K562 (cell line): ENCODE measurements around the gene CABS1. TPM values are rescaled to one million over a fixed set of nuclear protein-coding genes. Genes with fewer than 3 reads are reported as not detected.

Source experiments
- ATAC-seq: fragments of 200-7000 bp; cut with Tn5 transposase; 3 replicates; pipeline ENCODE4 v1.9.1; 2020; ENCODE audit warnings: moderate library complexity
- BruUV-seq: library from RNA; stranded (reverse); fragments of 400-500 nt; replicated peaks from 2 replicates; lab custom pipeline; 2021; lab: Mats Ljungman, UMichigan
- CTCF ChIA-PET: fragments of 300-600 bp; formaldehyde crosslinking; extraction: SDS; loops from one replicate; lab custom pipeline; 2021; ENCODE audit warnings: low intra/inter-chr PET ratio; lab: Yijun Ruan, JAX
- POLR2A ChIA-PET: fragments of 300-600, 350-650 bp; sonication (Branson Sonifier 250); formaldehyde crosslinking; extraction: SDS; loops from one replicate; lab custom pipeline; 2021; ENCODE audit warnings: antibody characterized with exemption, inconsistent platforms; lab: Yijun Ruan, JAX
- DNase-seq, 4 experiments: peaks; one replicate each; pipeline versions ENCODE4 v3.0.0 to v3.0.0-alpha.2; 2011 to 2018; ENCODE audit warnings: low spot score in 3 of 4, mixed read lengths in 3 of 4; ENCODE audit errors: extremely low read depth in 1 of 4
- FAIRE-seq: peaks from 2 replicates; lab custom pipeline; 2011; peaks lifted over from hg19 to GRCh38; lab: Jason Lieb, UNC
- H2AFZ ChIP-seq: 2 replicates; pipeline ENCODE4 v1.6.0; 2011; ENCODE audit warnings: low read depth, low read length, control low read depth, inconsistent platforms
- H3K27ac ChIP-seq: fragments of 200-600 bp; 3 replicates; pipeline ENCODE4 v1.8.0; 2011; ENCODE audit warnings: low read depth, mild to moderate bottlenecking, control low read depth, inconsistent platforms, low read length, moderate library complexity, mixed read lengths; ENCODE audit errors: extremely low read depth
- H3K27me3 ChIP-seq, 2 experiments: fragments of 300-600 bp in 1 of 2; 2 replicates in 1 of 2; 3 replicates in 1 of 2; pipeline versions ENCODE4 v1.6.0 to v1.8.0; 2011; ENCODE audit warnings: inconsistent platforms in 2 of 2, low read length in 2 of 2, mild to moderate bottlenecking in 1 of 2, mixed read lengths in 1 of 2, moderate library complexity in 1 of 2; ENCODE audit not compliant: control insufficient read depth in 2 of 2, insufficient read depth in 2 of 2
- H3K36me3 ChIP-seq: fragments of 300-600 bp; 3 replicates; pipeline ENCODE4 v1.8.0; 2011; ENCODE audit warnings: mild to moderate bottlenecking, low read length, inconsistent platforms; ENCODE audit not compliant: control insufficient read depth, insufficient read depth
- H3K4me1 ChIP-seq, 2 experiments: fragments of 200-600 bp in 1 of 2; replicated peaks in 1 of 2; 2 replicates in 1 of 2; 3 replicates in 1 of 2; pipeline versions ENCODE4 v1.5.1 to v1.8.0; 2011; ENCODE audit warnings: inconsistent platforms in 2 of 2, low read length in 2 of 2, mild to moderate bottlenecking in 1 of 2, mixed read lengths in 1 of 2, moderate library complexity in 1 of 2; ENCODE audit not compliant: control insufficient read depth in 2 of 2, insufficient read depth in 2 of 2
- H3K4me2 ChIP-seq: 2 replicates; pipeline ENCODE4 v1.6.1; 2011; ENCODE audit warnings: low read length, control low read depth, inconsistent platforms, mixed read lengths; ENCODE audit not compliant: insufficient read depth
- H3K4me3 ChIP-seq: fragments of 200-600 bp; sonication (generic), shearing (Covaris generic); 2 replicates; pipeline ENCODE4 v1.5.1; 2016; ENCODE audit warnings: control low read depth, inconsistent platforms
- H3K79me2 ChIP-seq: fragments of 200-600 bp; 3 replicates; pipeline ENCODE4 v1.8.0; 2011; ENCODE audit warnings: low read length, inconsistent platforms; ENCODE audit not compliant: control insufficient read depth, insufficient read depth
- H3K9ac ChIP-seq, 2 experiments: 2 replicates each; pipeline versions ENCODE4 v1.6.0 to v1.6.1; 2011; ENCODE audit warnings: low read depth in 2 of 2, low read length in 2 of 2, control low read depth in 1 of 2, inconsistent platforms in 1 of 2, mild to moderate bottlenecking in 1 of 2, mixed read lengths in 1 of 2; ENCODE audit not compliant: insufficient read depth in 1 of 2
- H3K9me1 ChIP-seq: one replicate; pipeline ENCODE4 v1.6.0; 2011; ENCODE audit warnings: inconsistent platforms, mild to moderate bottlenecking, low read length, moderate library complexity; ENCODE audit not compliant: control insufficient read depth, insufficient read depth
- H3K9me3 ChIP-seq: replicated peaks from 2 replicates; pipeline ENCODE4 v1.5.1; 2011; ENCODE audit warnings: low read depth, low read length, inconsistent platforms; ENCODE audit not compliant: control insufficient read depth, insufficient read depth
- H4K20me1 ChIP-seq: replicated peaks from 2 replicates; pipeline ENCODE4 v1.6.1; 2011; ENCODE audit warnings: low read length, inconsistent platforms, mixed read lengths; ENCODE audit not compliant: control insufficient read depth, insufficient read depth
- FOXO4 ChIP-seq: fragments of 450-650 bp; formaldehyde crosslinking; IDR thresholded peaks from 2 replicates; pipeline ENCODE4 v1.4.0; 2020; ENCODE audit warnings: mild to moderate bottlenecking, moderate library complexity
- NFXL1 ChIP-seq: fragments of 450-650 bp; formaldehyde crosslinking; IDR thresholded peaks from 2 replicates; pipeline ENCODE4 v1.4.0; 2021; ENCODE audit warnings: mild to moderate bottlenecking
- in situ Hi-C: fragments of 300-500 bp; cut with MboI; formaldehyde crosslinking; loops from 4 replicates; pipeline ENCODE4 v1.15.0; 2018; ENCODE audit warnings: inconsistent platforms, mixed read lengths
- intact Hi-C: fragments of 100-400 bp; cut with micrococcal nuclease; formaldehyde crosslinking; loops from 2 replicates; pipeline ENCODE4 v1.14.2; 2022
- polyA plus RNA-seq, 8 experiments: library from polyadenylated mRNA; depleted of rRNA in 4 of 8; stranded (reverse) in 5 of 8; unstranded in 3 of 8; fragments of >200 nt; fragmentation: Nextera tagmentation in 2 of 8; fragmentation: Illumina TruSeq in 1 of 8; extraction: Ambion mirVana in 2 of 8; extraction: Trizol in 1 of 8; gene quantifications; 2 replicates each; pipeline versions ENCODE4 v1.2.1 to v1.2.3, GENCODE V29; 2011 to 2014; ENCODE audit warnings: inconsistent platforms in 1 of 8, missing spikeins in 1 of 8
- total RNA-seq, 7 experiments: library from RNA; depleted of rRNA in 6 of 7; stranded (reverse); fragments of >200 nt in 6 of 7; fragmentation: Illumina TruSeq in 2 of 7; extraction: Trizol in 2 of 7; gene quantifications; 2 replicates each; pipeline versions ENCODE4 v1.2.1 to v1.2.3, GENCODE V29; 2011 to 2021; ENCODE audit warnings: low replicate concordance in 1 of 7
- TF ChIP-seq, protein P1 (sequence below): sonication (generic); formaldehyde crosslinking; IDR thresholded peaks from 2 replicates; pipeline ENCODE4 v1.8.1; 2023; ENCODE audit warnings: mild to moderate bottlenecking, missing genetic modification reagents
- TF ChIP-seq, protein P2 (sequence below): fragments of 450-650 bp; IDR thresholded peaks from 2 replicates; pipeline ENCODE4 v1.6.1; 2016; ENCODE audit warnings: mild to moderate bottlenecking

The CABS1 gene
- total and polyA plus RNA-seq, 9 of the 15 experiments (the other 6 are each of a cell fraction or from before 2014, with no cell fraction given) = not detected

DNA sequence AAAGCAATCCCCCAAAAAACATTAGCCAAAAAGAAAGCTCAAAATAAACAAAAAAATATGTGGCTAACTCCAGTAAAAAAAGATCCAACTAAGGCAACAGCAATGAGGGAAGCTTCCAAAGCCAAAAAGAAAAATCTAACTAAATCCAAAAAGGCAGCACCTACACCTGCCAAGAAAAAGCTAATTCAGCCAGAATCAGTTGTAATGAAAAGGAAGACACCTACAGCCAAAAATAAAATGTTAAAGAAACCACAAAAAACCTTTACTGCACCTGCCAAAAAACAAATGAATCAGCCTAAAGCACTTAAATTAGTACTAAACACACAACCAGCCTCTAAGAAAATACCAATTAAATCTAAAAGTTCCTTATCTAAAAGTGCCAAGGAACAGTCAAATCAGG, 37.2 kb upstream of the CABS1 start:
- ChIA-PET CTCF (no interaction called here), POLR2A (no interaction called here)
- FAIRE-seq = no peak
- no peak overlapping the region for H3K9ac ChIP-seq
- no peak for ATAC-seq
- no peak overlapping the region for H2AFZ ChIP-seq
- no peak for DNase-seq
- no peaks in the 10 kb centered on the region; the same call in 1 of the 2 replicates for H3K9me3 ChIP-seq
- intact Hi-C loops = no loop called here
- no peaks in the 10 kb centered on the region for H4K20me1 ChIP-seq
- in situ Hi-C loops = no loop called here
- H3K9me1 ChIP-seq = no peaks in the 10 kb centered on the region
- no peaks in the 10 kb centered on the region for H3K4me1 ChIP-seq
- H3K27ac ChIP-seq = no peak overlapping the region
- no peaks in the 10 kb centered on the region for H3K79me2 ChIP-seq
- no TSS peak for BruUV-seq
- TF ChIP-seq FOXO4 (CRISPR knock-in tag) = no peak
- TF ChIP-seq, protein P1, sequence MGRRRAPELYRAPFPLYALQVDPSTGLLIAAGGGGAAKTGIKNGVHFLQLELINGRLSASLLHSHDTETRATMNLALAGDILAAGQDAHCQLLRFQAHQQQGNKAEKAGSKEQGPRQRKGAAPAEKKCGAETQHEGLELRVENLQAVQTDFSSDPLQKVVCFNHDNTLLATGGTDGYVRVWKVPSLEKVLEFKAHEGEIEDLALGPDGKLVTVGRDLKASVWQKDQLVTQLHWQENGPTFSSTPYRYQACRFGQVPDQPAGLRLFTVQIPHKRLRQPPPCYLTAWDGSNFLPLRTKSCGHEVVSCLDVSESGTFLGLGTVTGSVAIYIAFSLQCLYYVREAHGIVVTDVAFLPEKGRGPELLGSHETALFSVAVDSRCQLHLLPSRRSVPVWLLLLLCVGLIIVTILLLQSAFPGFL = no peak
- TF ChIP-seq, protein P2, sequence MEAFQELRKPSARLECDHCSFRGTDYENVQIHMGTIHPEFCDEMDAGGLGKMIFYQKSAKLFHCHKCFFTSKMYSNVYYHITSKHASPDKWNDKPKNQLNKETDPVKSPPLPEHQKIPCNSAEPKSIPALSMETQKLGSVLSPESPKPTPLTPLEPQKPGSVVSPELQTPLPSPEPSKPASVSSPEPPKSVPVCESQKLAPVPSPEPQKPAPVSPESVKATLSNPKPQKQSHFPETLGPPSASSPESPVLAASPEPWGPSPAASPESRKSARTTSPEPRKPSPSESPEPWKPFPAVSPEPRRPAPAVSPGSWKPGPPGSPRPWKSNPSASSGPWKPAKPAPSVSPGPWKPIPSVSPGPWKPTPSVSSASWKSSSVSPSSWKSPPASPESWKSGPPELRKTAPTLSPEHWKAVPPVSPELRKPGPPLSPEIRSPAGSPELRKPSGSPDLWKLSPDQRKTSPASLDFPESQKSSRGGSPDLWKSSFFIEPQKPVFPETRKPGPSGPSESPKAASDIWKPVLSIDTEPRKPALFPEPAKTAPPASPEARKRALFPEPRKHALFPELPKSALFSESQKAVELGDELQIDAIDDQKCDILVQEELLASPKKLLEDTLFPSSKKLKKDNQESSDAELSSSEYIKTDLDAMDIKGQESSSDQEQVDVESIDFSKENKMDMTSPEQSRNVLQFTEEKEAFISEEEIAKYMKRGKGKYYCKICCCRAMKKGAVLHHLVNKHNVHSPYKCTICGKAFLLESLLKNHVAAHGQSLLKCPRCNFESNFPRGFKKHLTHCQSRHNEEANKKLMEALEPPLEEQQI = no peak
- TF ChIP-seq NFXL1 (CRISPR knock-in tag) = no peak
- no peaks in the 10 kb centered on the region for H3K36me3 ChIP-seq
- no peak overlapping the region for H3K4me3 ChIP-seq
- H3K4me2 ChIP-seq = no peak overlapping the region
- no peaks in the 10 kb centered on the region for H3K27me3 ChIP-seq
